ENCODE results near the gene MBNL1. TPM values are rescaled to one million over a fixed set of nuclear protein-coding genes. Genes with fewer than 3 reads are reported as not detected.

MBNL1 gene
- total RNA-seq, 1 donor from 2014 or later: 172 TPM

DNA sequence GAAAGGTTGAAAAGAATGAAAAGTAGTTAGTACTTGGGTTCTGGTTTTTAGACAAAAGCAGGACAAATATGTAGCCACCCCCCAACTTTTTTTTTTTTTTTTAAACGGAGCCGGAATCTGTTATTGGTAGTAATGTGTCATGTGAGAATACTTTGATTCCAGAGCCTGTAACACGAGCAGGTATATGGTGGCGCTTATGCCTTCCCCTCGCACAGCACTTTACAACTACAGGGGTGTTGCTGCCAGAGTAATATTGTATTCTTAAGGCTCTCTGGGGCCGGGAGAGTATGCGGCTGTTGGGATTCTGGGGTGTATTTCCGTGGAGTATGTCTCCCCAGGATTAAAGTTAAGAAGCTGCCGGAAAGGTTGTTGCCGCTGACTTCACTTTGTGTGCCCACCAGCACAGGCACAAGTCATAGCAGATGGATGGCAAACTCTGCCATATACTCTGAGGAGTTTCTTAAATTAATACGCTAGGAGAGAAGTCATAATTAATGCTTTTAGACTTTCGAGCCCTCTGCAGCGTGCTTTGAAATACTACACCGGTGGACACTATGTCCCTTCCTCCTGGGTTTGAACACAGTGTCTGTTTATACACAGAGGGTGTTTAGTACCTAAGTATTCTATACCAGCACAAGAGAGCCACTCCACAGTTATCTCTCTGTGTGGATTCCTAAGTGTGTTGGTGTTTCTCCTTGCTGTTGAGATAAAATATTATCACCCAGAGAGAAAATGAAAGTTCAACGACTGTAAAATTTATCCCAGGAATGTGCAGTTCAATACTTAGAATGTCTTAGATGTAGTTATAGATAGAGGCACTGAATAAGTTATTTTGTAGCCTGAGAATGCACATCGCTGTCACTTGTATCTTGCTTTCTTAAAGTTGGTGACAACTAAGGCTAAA is 1.4 kb downstream of the MBNL1 start:
- intact Hi-C loops (cut with micrococcal nuclease): no loop called here
- ATAC-seq: peak; percentile 40
- peak; percentile 26 for DNase-seq

- ATAC-seq (no peak), DNase-seq (no peak)
- intact Hi-C loops (cut with micrococcal nuclease): no loop called here
Measured at GRCh38 chr3:152270937-152271336, 2.2 kb downstream of the MBNL1 start.

GRCh38 chr3:152271501-152272236 is 2.9 kb downstream of the MBNL1 start:
- DNase-seq: no peak
- intact Hi-C loops (cut with micrococcal nuclease): no loop called here

GRCh38 chr3:152272771-152273242 is 4.1 kb downstream of the MBNL1 start:
- DNase-seq: no peak
- ATAC-seq: no peak
- intact Hi-C loops (cut with micrococcal nuclease): no loop called here

More at GRCh38 chr3:152271501-152272236, 2.9 kb downstream of the MBNL1 start:
- no peak for ATAC-seq

DNA sequence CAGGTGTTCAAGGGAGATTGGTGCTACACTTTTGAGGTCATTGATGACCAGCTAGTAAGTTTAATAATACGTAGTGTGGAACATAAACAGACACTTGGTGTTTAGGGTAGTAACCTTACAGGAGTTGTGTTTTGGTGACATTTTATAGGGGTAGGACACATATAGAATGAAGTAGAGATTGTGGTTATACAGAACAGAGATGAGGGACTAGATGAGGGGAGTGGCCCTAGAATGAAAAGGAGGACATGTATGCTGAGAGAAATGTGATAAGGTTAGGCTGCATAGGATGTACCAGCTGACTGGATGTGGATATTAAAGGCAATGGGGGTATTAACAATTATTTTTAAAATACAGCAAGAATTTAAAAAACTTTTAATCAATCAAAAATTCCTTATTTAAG is 8.0 kb downstream of the MBNL1 start:
- ATAC-seq (no peak), DNase-seq (no peak)
- intact Hi-C loops (cut with micrococcal nuclease): no loop called here

DNA sequence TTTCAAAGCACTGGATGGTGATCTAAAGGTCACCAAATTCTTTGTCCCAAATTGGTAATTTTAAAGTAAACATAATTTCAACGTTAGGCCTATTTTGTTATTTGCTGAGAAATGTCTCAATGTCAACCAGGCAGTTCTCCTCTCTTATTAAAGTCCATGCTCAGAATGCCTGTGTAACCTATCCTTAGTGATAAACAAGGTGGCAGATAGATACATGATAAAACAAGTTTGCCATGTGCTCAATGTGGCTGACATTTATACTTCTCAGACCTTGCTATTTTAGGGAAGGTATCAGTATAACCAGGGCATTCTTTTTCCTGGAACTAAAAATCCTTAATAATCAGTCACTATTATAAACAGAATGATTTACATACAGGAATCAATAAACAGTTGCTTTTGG is 8.5 kb downstream of the MBNL1 start:
- ATAC-seq: no peak
- intact Hi-C loops (cut with micrococcal nuclease): no loop called here
- DNase-seq: no peak

DNA sequence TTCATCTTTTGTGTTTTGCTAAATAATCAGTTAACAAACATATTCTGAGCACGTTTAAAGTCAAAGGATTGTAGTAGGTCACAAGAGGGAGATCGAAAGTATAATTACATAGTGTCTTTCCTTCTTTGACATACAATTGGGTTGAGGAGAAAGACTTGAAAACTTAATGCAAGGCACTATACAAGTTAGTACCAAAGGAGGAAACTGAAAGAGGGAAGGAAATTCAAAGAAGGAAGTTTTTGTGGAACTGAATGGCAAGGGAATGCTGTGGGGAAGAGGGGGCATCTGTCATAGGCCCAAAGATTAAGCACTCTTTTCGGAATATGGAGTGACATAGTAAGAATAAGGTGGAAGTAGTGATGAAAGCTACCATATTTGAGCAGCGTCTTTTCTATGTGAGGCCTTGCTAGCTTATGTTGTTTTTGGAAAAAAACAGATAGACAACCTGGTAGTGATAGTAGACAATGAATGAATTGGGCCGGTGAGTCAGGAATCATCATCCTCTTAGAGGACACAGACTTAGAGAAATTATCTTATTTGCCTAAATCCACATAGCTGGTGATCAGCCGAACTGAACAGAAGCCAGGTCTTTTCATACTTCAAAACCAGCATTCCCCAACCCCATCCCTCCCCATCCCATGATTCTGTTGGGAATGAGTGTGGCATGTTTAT is 10.2 kb downstream of the MBNL1 start:
- ATAC-seq (peak; percentile 5), DNase-seq (no peak)
- intact Hi-C loops (cut with micrococcal nuclease): no loop called here

GRCh38 chr3:152279479-152279878 is 10.8 kb downstream of the MBNL1 start:
- intact Hi-C loops (cut with micrococcal nuclease): no loop called here
- ATAC-seq: no peak
- DNase-seq: no peak

- DNase-seq: no peak
- no peak for ATAC-seq
- intact Hi-C loops (cut with micrococcal nuclease): no loop called here
Measured at GRCh38 chr3:152280539-152280938, 11.8 kb downstream of the MBNL1 start.

DNA sequence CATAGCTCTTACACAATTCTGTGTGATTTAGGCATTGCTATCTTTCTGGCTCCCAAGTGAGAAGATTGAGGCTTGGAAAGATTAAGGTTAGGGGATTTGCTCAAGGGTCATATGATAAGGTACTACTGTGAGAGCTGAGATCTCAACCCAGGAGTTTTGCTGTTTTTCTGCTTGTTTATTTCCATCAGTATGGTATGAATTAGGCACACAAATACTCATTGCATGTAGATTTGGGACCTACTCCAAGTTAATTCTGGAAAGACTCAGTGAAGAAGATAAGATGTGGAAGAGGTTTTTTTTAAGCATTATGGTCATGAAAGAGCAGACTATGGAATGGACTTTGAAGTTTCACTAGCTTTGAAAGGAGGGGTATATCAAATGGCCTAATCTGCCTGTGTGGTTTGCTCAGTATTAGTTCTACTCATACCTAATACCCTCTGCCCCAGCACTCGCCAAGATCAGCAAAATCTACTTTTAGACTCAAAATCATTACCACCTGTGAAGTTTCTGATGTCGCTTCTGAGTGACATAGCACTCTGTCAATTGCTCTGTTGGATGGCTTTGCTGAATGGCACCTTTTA is 12.5 kb downstream of the MBNL1 start:
- intact Hi-C loops (cut with micrococcal nuclease): no loop called here
- peak; percentile 47 for ATAC-seq
- no peak for DNase-seq

DNA sequence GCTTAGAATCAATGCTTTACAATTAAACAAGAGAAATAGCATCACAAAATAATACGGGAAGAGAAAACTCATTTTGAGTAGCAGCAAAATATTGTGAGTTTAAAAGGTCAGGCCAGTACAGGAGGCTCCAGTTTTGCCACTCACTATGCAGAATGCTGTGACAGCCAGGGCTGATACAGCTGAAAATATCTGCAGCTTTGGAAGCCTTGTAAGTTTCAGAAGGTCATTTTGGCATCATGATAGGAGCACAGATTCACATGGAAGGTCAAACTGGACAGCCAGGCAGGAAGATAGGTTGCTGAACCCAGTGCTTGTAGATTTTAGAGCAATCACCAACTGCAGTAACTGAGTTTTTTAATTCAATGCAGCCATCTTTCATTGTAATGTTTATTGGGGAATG is 14.1 kb downstream of the MBNL1 start:
- intact Hi-C loops (cut with micrococcal nuclease): no loop called here
- no peak for DNase-seq
- peak; percentile 77 for ATAC-seq

- ATAC-seq (peak; percentile 22), DNase-seq (no peak)
- intact Hi-C loops (cut with micrococcal nuclease): no loop called here
Measured at GRCh38 chr3:152283492-152284381, 15.0 kb downstream of the MBNL1 start.

DNA sequence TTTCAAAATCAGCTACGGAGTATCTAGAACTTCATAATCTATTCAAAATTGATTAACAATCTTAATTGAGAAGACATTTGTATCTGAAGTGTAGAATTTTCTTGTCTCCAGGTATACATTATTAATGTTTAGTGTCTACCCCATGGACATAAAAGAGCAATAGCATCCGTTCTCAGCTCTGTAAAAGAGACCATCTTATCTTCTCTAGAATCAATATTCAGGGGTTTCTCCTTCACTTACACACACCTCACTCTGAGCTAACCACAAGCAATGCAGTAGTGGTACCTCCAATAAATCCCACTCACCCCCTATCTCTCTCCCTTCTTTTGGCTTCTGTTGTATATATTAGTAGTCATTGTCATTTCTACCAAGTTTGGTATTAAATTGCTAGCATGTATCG is 16.2 kb downstream of the MBNL1 start:
- DNase-seq (no peak), ATAC-seq (no peak)
- intact Hi-C loops (cut with micrococcal nuclease): no loop called here

- DNase-seq: no peak
- intact Hi-C loops (cut with micrococcal nuclease): no loop called here
Measured at GRCh38 chr3:152285509-152285908, 16.8 kb downstream of the MBNL1 start.

GRCh38 chr3:152287898-152288576 is 19.3 kb downstream of the MBNL1 start:
- ATAC-seq: no peak
- intact Hi-C loops (cut with micrococcal nuclease): no loop called here
- DNase-seq: no peak

More at GRCh38 chr3:152285509-152285908, 16.8 kb downstream of the MBNL1 start:
- ATAC-seq: no peak

- DNase-seq (no peak), ATAC-seq (no peak)
- intact Hi-C loops (cut with micrococcal nuclease): no loop called here
Measured at GRCh38 chr3:152288681-152289080, 20.0 kb downstream of the MBNL1 start.

- ATAC-seq (no peak), DNase-seq (no peak)
- intact Hi-C loops (cut with micrococcal nuclease): no loop called here
Measured at GRCh38 chr3:152289708-152290107, 21.0 kb downstream of the MBNL1 start.

- intact Hi-C loops (cut with micrococcal nuclease): no loop called here
- DNase-seq: no peak
- no peak for ATAC-seq
Measured at GRCh38 chr3:152290374-152290773, 21.6 kb downstream of the MBNL1 start.
